ENCODE data around the gene RIBC1. TPM values are rescaled to one million over a fixed set of nuclear protein-coding genes. Genes with fewer than 3 reads are reported as not detected.

Gene RIBC1
- total and polyA plus RNA-seq, 5 experiments from 2014 or later, result 0.42 to 2.0 (median 1.2) TPM; not detected in 1

- Mint-ChIP-seq H3K27me3 (peaks cover 0 to 41% (median 7%) of the 10 kb centered on the region in 5 donors), H3K4me3 (no peak overlapping the region)
Observed at GRCh38 chrX:53474707-53475106, 52.0 kb downstream of the RIBC1 start.

GRCh38 chrX:53476371-53476770 is 53.7 kb downstream of the RIBC1 start:
- H3K36me3 Mint-ChIP-seq, result no peaks in the 10 kb centered on the region
- POLR2A ChIA-PET, result no interaction called here
- no peak for ATAC-seq
- H3K9me3 Mint-ChIP-seq, result no peaks in the 10 kb centered on the region
- H3K27ac Mint-ChIP-seq, result no peak overlapping the region
- DNase-seq, result no peak
- peaks cover 1 to 30% (median 10%) of the 10 kb centered on the region in 5 donors for H3K27me3 Mint-ChIP-seq
- H3K4me1 Mint-ChIP-seq, result peaks cover 0 to 3% (median 0%) of the 10 kb centered on the region in 4 donors
- H3K4me3 Mint-ChIP-seq, result no peak overlapping the region

More at GRCh38 chrX:53474707-53475106, 52.0 kb downstream of the RIBC1 start:
- DNase-seq, result no peak
- POLR2A ChIA-PET, result no interaction called here
- peaks cover 0 to 3% (median 0%) of the 10 kb centered on the region in 4 donors for H3K4me1 Mint-ChIP-seq
- H3K27ac Mint-ChIP-seq, result no peak overlapping the region
- H3K36me3 Mint-ChIP-seq, result no peaks in the 10 kb centered on the region
- ATAC-seq, result no peak
- no peaks in the 10 kb centered on the region for H3K9me3 Mint-ChIP-seq

GRCh38 chrX:53479301-53479700 is 56.6 kb downstream of the RIBC1 start:
- Mint-ChIP-seq H3K4me1 (peaks cover 0 to 3% (median 0%) of the 10 kb centered on the region in 4 donors), H3K27me3 (peaks cover 0 to 12% (median 1%) of the 10 kb centered on the region in 5 donors), H3K27ac (no peak overlapping the region), H3K9me3 (no peaks in the 10 kb centered on the region), H3K4me3 (no peak overlapping the region), H3K36me3 (no peaks in the 10 kb centered on the region)
- DNase-seq, result no peak
- POLR2A ChIA-PET, result no interaction called here
- ATAC-seq, result no peak

Small RNA genes within 50 kb of the gene (microRNA-seq; reads per million reads assigned to microRNA genes)
- not detected for gene MIR6857 (ENCODE audit: borderline microRNAs expressed)

Other genes with a start within 250 kb of the RIBC1 start
- 100 to 1,000 TPM; 147 to 153 TPM for gene KDM5C, start 197.7 kb upstream of the RIBC1 start, total RNA-seq
- 10 to 100 TPM; 21.0 to 26.5 (median 23.6) TPM for gene KDM5C, start 197.7 kb upstream of the RIBC1 start, polyA plus RNA-seq
- under 1 TPM; 0.36 to 0.66 TPM for gene IQSEC2, start 141.3 kb upstream of the RIBC1 start, total RNA-seq
- gene IQSEC2, start 141.3 kb upstream of the RIBC1 start, polyA plus RNA-seq, result under 1 TPM; 0.08 to 0.17 (median 0.13) TPM
- 10 to 100 TPM; 64.8 to 68.0 TPM for gene SMC1A, start 219 bp upstream of the RIBC1 start, total RNA-seq
- gene SMC1A, start 219 bp upstream of the RIBC1 start, polyA plus RNA-seq, result 10 to 100 TPM; 52.3 to 65.3 (median 55.4) TPM
- 10 to 100 TPM; 35.3 to 38.6 TPM for gene HSD17B10, start 11.5 kb downstream of the RIBC1 start, total RNA-seq
- gene HSD17B10, start 11.5 kb downstream of the RIBC1 start, polyA plus RNA-seq, result 100 to 1,000 TPM; 144 to 152 (median 148) TPM